K562 (cell line): ENCODE data around the gene TBC1D5. TPM values are rescaled to one million over a fixed set of nuclear protein-coding genes. Genes with fewer than 3 reads are reported as not detected.

Source experiments
- ADNP ChIP-seq: fragments of 200-800 bp; sonication (Bioruptor generic); IDR thresholded peaks from 2 replicates; pipeline ENCODE4 v1.6.1; 2016; ENCODE audit warnings: missing genetic modification characterization, missing compliant biosample characterization
- DDX20 ChIP-seq: fragments of 450-650 bp; IDR thresholded peaks from 2 replicates; pipeline ENCODE4 v1.6.1; 2016; ENCODE audit warnings: missing genetic modification characterization, low read depth, mild to moderate bottlenecking, missing compliant biosample characterization, moderate library complexity
- E2F1 ChIP-seq: sonication (generic); formaldehyde crosslinking; IDR thresholded peaks from 2 replicates; pipeline ENCODE4 v1.8.1; 2023; ENCODE audit warnings: mild to moderate bottlenecking, missing genetic modification reagents, moderate library complexity
- ETS2 ChIP-seq: IDR thresholded peaks from 2 replicates; pipeline ENCODE4 v1.6.1; 2016; ENCODE audit warnings: borderline replicate concordance, missing genetic modification characterization, mild to moderate bottlenecking, moderate library complexity, missing compliant biosample characterization; ENCODE audit not compliant: poor library complexity, severe bottlenecking
- FOXK1 ChIP-seq: sonication (generic); formaldehyde crosslinking; IDR thresholded peaks from 2 replicates; pipeline ENCODE4 v1.8.0; 2022; ENCODE audit warnings: missing genetic modification reagents, mild to moderate bottlenecking, borderline replicate concordance
- HNRNPH1 ChIP-seq: fragments of 200-400 bp; formaldehyde crosslinking; optimal IDR thresholded peaks from 2 replicates; pipeline ENCODE3; 2017; ENCODE audit warnings: low read depth, mild to moderate bottlenecking, low read length, moderate library complexity
- MEIS2 ChIP-seq: fragments of 450-650 bp; IDR thresholded peaks from 2 replicates; pipeline ENCODE4 v1.6.1; 2014; ENCODE audit warnings: mild to moderate bottlenecking; ENCODE audit not compliant: partially characterized antibody
- MXI1 ChIP-seq: IDR thresholded peaks from 2 replicates; pipeline ENCODE4 v1.6.1; 2011; ENCODE audit warnings: low read depth, mild to moderate bottlenecking, improper control_type of control experiment, low read length
- RBM15 ChIP-seq: fragments of 200-400 bp; formaldehyde crosslinking; IDR thresholded peaks from 2 replicates; pipeline ENCODE4 v1.6.1; 2018; ENCODE audit warnings: mild to moderate bottlenecking, low read length, moderate library complexity; ENCODE audit not compliant: insufficient read depth
- SLC30A9 ChIP-seq: fragments of 250-450 bp; sonication (Bioruptor Pico); IDR thresholded peaks from 2 replicates; pipeline ENCODE4 v1.8.0; 2022; ENCODE audit warnings: mild to moderate bottlenecking, moderate library complexity
- TCF3 ChIP-seq: sonication (generic); formaldehyde crosslinking; IDR thresholded peaks from 2 replicates; pipeline ENCODE4 v1.4.0; 2020; ENCODE audit warnings: mild to moderate bottlenecking, missing genetic modification reagents
- WHSC1 ChIP-seq: IDR thresholded peaks from one replicate; pipeline ENCODE4 v1.6.1; 2012; ENCODE audit warnings: low read length, control low read depth, inconsistent platforms
- XRCC3 ChIP-seq: fragments of 450-650 bp; IDR thresholded peaks from 2 replicates; pipeline ENCODE4 v1.6.1; 2017; ENCODE audit warnings: mild to moderate bottlenecking, moderate library complexity
- ZBTB8A ChIP-seq: fragments of 450-650 bp; IDR thresholded peaks from 2 replicates; pipeline ENCODE4 v1.6.1; 2018; ENCODE audit warnings: mild to moderate bottlenecking, moderate library complexity; ENCODE audit not compliant: partially characterized antibody
- ZNF140 ChIP-seq: fragments of 250-450 bp; sonication (Bioruptor Pico); IDR thresholded peaks from 2 replicates; pipeline ENCODE4 v1.8.0; 2021; ENCODE audit warnings: moderate library complexity, mild to moderate bottlenecking, inconsistent platforms
- ZNF511 ChIP-seq: sonication (generic); formaldehyde crosslinking; IDR thresholded peaks from 2 replicates; pipeline ENCODE4 v1.8.0; 2022; ENCODE audit warnings: mild to moderate bottlenecking, missing genetic modification reagents
- ZNF518B ChIP-seq: fragments of 250-450 bp; sonication (Bioruptor Pico); IDR thresholded peaks from 2 replicates; pipeline ENCODE4 v1.5.0; 2021; ENCODE audit warnings: mild to moderate bottlenecking, moderate library complexity
- polyA plus RNA-seq, 8 experiments: library from polyadenylated mRNA; depleted of rRNA in 4 of 8; stranded (reverse) in 5 of 8; unstranded in 3 of 8; fragments of >200 nt; fragmentation: Nextera tagmentation in 2 of 8; fragmentation: Illumina TruSeq in 1 of 8; extraction: Ambion mirVana in 2 of 8; extraction: Trizol in 1 of 8; gene quantifications; 2 replicates each; pipeline versions ENCODE4 v1.2.1 to v1.2.3, GENCODE V29; 2011 to 2014; ENCODE audit warnings: inconsistent platforms in 1 of 8, missing spikeins in 1 of 8
- total RNA-seq, 7 experiments: library from RNA; depleted of rRNA in 6 of 7; stranded (reverse); fragments of >200 nt in 6 of 7; fragmentation: Illumina TruSeq in 2 of 7; extraction: Trizol in 2 of 7; gene quantifications; 2 replicates each; pipeline versions ENCODE4 v1.2.1 to v1.2.3, GENCODE V29; 2011 to 2021; ENCODE audit warnings: low replicate concordance in 1 of 7
- TF ChIP-seq, protein P1 (sequence below): fragments of 250-450 bp; sonication (Bioruptor Pico); IDR thresholded peaks from 2 replicates; pipeline ENCODE4 v1.5.0; 2020; ENCODE audit warnings: mild to moderate bottlenecking, borderline replicate concordance
- TF ChIP-seq, protein P2 (sequence below): fragments of 250-450 bp; sonication (Bioruptor Pico); IDR thresholded peaks from 2 replicates; pipeline ENCODE4 v1.8.0; 2022; ENCODE audit warnings: inconsistent platforms, mild to moderate bottlenecking, moderate library complexity, borderline replicate concordance

TBC1D5 gene
- total and polyA plus RNA-seq, 9 of the 15 experiments (the other 6 are each of a cell fraction or from before 2014, with no cell fraction given), result 2.9 to 38.1 (median 25.6) TPM

DNA sequence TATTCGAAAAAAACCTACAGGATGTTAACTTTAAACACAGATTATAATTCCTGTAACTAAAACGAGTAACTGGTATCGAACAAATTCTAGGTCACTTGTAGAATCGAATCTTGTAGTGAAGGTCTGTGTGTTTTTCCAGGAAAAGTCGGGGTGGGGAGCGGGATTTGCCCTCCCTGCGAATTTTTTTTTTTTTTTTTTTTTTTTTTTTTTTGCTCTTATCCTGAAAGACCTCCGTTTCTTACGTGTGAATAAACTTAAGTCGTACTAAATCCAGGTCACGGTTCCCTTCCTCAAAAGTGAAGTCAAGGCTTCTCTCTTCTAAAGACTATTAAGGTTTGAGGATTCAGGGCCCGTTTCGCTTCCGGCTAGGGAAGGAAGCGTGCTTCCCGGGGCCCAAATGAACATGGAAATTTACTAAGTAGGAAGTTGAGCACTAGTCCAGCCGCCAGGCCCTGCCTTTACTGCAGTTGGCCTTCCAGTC lies 770 bp downstream of the TBC1D5 start (continued):
- TF ChIP-seq MXI1 (no peak), ADNP (no peak), SLC30A9 (CRISPR knock-in tag) (no peak), RBM15 (no peak), ETS2 (tag) (no peak), WHSC1 (no peak), HNRNPH1 (no peak), DDX20 (tag) (no peak), ZBTB8A (no peak), FOXK1 (no peak), ZNF140 (CRISPR knock-in tag) (no peak), XRCC3 (no peak), TCF3 (CRISPR knock-in tag) (no peak), ZNF518B (CRISPR knock-in tag) (no peak), MEIS2 (no peak), E2F1 (no peak), ZNF511 (CRISPR knock-in tag) (no peak)
- TF ChIP-seq, protein P1, sequence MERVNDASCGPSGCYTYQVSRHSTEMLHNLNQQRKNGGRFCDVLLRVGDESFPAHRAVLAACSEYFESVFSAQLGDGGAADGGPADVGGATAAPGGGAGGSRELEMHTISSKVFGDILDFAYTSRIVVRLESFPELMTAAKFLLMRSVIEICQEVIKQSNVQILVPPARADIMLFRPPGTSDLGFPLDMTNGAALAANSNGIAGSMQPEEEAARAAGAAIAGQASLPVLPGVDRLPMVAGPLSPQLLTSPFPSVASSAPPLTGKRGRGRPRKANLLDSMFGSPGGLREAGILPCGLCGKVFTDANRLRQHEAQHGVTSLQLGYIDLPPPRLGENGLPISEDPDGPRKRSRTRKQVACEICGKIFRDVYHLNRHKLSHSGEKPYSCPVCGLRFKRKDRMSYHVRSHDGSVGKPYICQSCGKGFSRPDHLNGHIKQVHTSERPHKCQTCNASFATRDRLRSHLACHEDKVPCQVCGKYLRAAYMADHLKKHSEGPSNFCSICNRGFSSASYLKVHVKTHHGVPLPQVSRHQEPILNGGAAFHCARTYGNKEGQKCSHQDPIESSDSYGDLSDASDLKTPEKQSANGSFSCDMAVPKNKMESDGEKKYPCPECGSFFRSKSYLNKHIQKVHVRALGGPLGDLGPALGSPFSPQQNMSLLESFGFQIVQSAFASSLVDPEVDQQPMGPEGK, result no peak
- TF ChIP-seq, protein P2, sequence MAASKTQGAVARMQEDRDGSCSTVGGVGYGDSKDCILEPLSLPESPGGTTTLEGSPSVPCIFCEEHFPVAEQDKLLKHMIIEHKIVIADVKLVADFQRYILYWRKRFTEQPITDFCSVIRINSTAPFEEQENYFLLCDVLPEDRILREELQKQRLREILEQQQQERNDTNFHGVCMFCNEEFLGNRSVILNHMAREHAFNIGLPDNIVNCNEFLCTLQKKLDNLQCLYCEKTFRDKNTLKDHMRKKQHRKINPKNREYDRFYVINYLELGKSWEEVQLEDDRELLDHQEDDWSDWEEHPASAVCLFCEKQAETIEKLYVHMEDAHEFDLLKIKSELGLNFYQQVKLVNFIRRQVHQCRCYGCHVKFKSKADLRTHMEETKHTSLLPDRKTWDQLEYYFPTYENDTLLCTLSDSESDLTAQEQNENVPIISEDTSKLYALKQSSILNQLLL, result no peak
